Endodermal cell (in vitro differentiated cells): ENCODE results near the gene VPS13D. TPM values are rescaled to one million over a fixed set of nuclear protein-coding genes. Genes with fewer than 3 reads are reported as not detected.

Experiments used
- DNase-seq: peaks from one replicate; pipeline ENCODE4 v3.0.0-alpha.2; 2017
- H3K27ac ChIP-seq: 2 replicates; pipeline ENCODE4 v1.5.1; 2013; ENCODE audit warnings: mild to moderate bottlenecking, low read depth, low read length, moderate library complexity
- H3K27me3 ChIP-seq: 2 replicates; pipeline ENCODE4 v1.6.1; 2013; ENCODE audit warnings: mild to moderate bottlenecking, low read length, moderate library complexity; ENCODE audit not compliant: insufficient read depth, control insufficient read depth, poor library complexity, severe bottlenecking
- H3K36me3 ChIP-seq: 2 replicates; pipeline ENCODE4 v1.7.0; 2013; ENCODE audit warnings: mild to moderate bottlenecking, low read length, moderate library complexity; ENCODE audit not compliant: control insufficient read depth, insufficient read depth
- H3K4me1 ChIP-seq: one replicate; pipeline ENCODE4 v1.7.0; 2013; ENCODE audit warnings: low read length; ENCODE audit not compliant: control insufficient read depth, insufficient read depth
- H3K4me3 ChIP-seq: 2 replicates; pipeline ENCODE4 v1.5.1; 2013; ENCODE audit warnings: mild to moderate bottlenecking, low read length, moderate library complexity
- H3K9ac ChIP-seq: 2 replicates; pipeline ENCODE4 v1.6.1; 2013; ENCODE audit warnings: mild to moderate bottlenecking, low read length, moderate library complexity; ENCODE audit not compliant: poor library complexity, severe bottlenecking; ENCODE audit errors: extremely low read depth
- H3K9me3 ChIP-seq: 2 replicates; pipeline ENCODE4 v1.6.1; 2013; ENCODE audit warnings: mild to moderate bottlenecking, low read length, moderate library complexity; ENCODE audit not compliant: control insufficient read depth
- H3K27ac Mint-ChIP-seq: 2 replicates; pipeline ENCODE4 v1.8.0; 2020; ENCODE audit warnings: mixed read lengths
- H3K27me3 Mint-ChIP-seq: 2 replicates; pipeline ENCODE4 v1.8.0; 2021; ENCODE audit warnings: mild to moderate bottlenecking, mixed read lengths; ENCODE audit not compliant: insufficient read depth
- H3K36me3 Mint-ChIP-seq: 2 replicates; pipeline ENCODE4 v1.8.0; 2020; ENCODE audit warnings: low read depth, mixed read lengths
- H3K4me1 Mint-ChIP-seq: 2 replicates; pipeline ENCODE4 v1.8.0; 2020; ENCODE audit warnings: mixed read lengths
- H3K4me3 Mint-ChIP-seq: 2 replicates; pipeline ENCODE4 v1.8.0; 2020; ENCODE audit warnings: mild to moderate bottlenecking, moderate library complexity, mixed read lengths
- H3K9me3 Mint-ChIP-seq: 2 replicates; pipeline ENCODE4 v1.8.0; 2020; ENCODE audit warnings: mild to moderate bottlenecking, mixed read lengths
- CTCF ChIP-seq: fragments of 200-600 bp; sonication (generic); conservative IDR thresholded peaks from 2 replicates; pipeline ENCODE4 v1.5.0; 2021; ENCODE audit warnings: antibody characterized with exemption, mild to moderate bottlenecking
- WGBS, 2 experiments: methylation state at CpG; one replicate each; pipeline versions ENCODE4 v1.1.5 to v1.1.7; 2013; ENCODE audit warnings: missing lambda C conversion rate in 2 of 2, mixed read lengths in 1 of 2; ENCODE audit not compliant: insufficient coverage in 1 of 2, insufficient read length in 1 of 2; 5-methylcytosine and 5-hydroxymethylcytosine counted together
- total RNA-seq, 2 donors: library from RNA; stranded (reverse); fragmentation: NEBNext Ultra II Directional in 1 of 2; extraction: Animal tissue kit (Norgen Biotek cat#: 25700) in 1 of 2; gene quantifications; 2 replicates in 1 of 2; 3 replicates in 1 of 2; pipeline ENCODE4 v1.2.1, GENCODE V29; 2021

VPS13D gene
- total RNA-seq, 2 donors from 2014 or later, result 32.5 to 36.7 TPM

- no peak for TF ChIP-seq CTCF
- H3K27me3 ChIP-seq, result peaks cover 9% of the 10 kb centered on the region
- H3K4me3 ChIP-seq, result no peak overlapping the region
- H3K4me1 ChIP-seq, result no peaks in the 10 kb centered on the region
- H3K4me1 Mint-ChIP-seq, result peaks cover 13% of the 10 kb centered on the region
- H3K9me3 Mint-ChIP-seq, result peaks cover 6% of the 10 kb centered on the region
- H3K9me3 ChIP-seq, result peaks cover 14% of the 10 kb centered on the region
- no peak overlapping the region for H3K9ac ChIP-seq
- peaks cover 37% of the 10 kb centered on the region for H3K36me3 Mint-ChIP-seq
- no peak overlapping the region for H3K27ac ChIP-seq
- 95 to 98% methylated on average over 6 to 7 of the region's 7 CpGs for WGBS, 2 experiments
- no peaks in the 10 kb centered on the region for H3K36me3 ChIP-seq
- H3K27me3 Mint-ChIP-seq, result peaks cover 25% of the 10 kb centered on the region
- H3K27ac Mint-ChIP-seq, result no peak overlapping the region
- no peak overlapping the region for H3K4me3 Mint-ChIP-seq
- DNase-seq, result no peak
Measured at GRCh38 chr1:12438349-12438924, 208.6 kb downstream of the VPS13D start.

GRCh38 chr1:12439073-12439472 is 209.2 kb downstream of the VPS13D start:
- H3K9ac ChIP-seq, result no peak overlapping the region
- no peaks in the 10 kb centered on the region for H3K4me1 ChIP-seq
- H3K4me3 Mint-ChIP-seq, result no peak overlapping the region
- TF ChIP-seq CTCF, result no peak
- no peak overlapping the region for H3K4me3 ChIP-seq
- H3K27ac ChIP-seq, result no peak overlapping the region
- H3K27me3 ChIP-seq, result peaks cover 9% of the 10 kb centered on the region
- no peak overlapping the region for H3K27ac Mint-ChIP-seq
- H3K9me3 ChIP-seq, result peaks cover 15% of the 10 kb centered on the region
- no peaks in the 10 kb centered on the region for H3K36me3 ChIP-seq
- H3K36me3 Mint-ChIP-seq, result peaks cover 38% of the 10 kb centered on the region
- DNase-seq, result no peak
- peaks cover 7% of the 10 kb centered on the region for H3K9me3 Mint-ChIP-seq
- peaks cover 7% of the 10 kb centered on the region for H3K4me1 Mint-ChIP-seq
- peaks cover 25% of the 10 kb centered on the region for H3K27me3 Mint-ChIP-seq
- 93% methylated on average over 5 of the region's 5 CpGs; no CpG with 5 or more reads in 1 of the 2 experiments for WGBS, 2 experiments

- Histone ChIP-seq H3K9ac (no peak overlapping the region), H3K36me3 (no peaks in the 10 kb centered on the region), H3K4me1 (peaks cover 8% of the 10 kb centered on the region), H3K27ac (no peak overlapping the region), H3K27me3 (no peaks in the 10 kb centered on the region), H3K4me3 (no peak overlapping the region), H3K9me3 (peaks cover 15% of the 10 kb centered on the region)
- Mint-ChIP-seq H3K27me3 (peaks cover 11% of the 10 kb centered on the region), H3K9me3 (peaks cover 7% of the 10 kb centered on the region), H3K4me1 (no peaks in the 10 kb centered on the region), H3K4me3 (no peak overlapping the region), H3K36me3 (peaks cover 33% of the 10 kb centered on the region), H3K27ac (no peak overlapping the region)
- 93 to 96% methylated on average over 6 to 7 of the region's 7 CpGs for WGBS, 2 experiments
- TF ChIP-seq CTCF, result no peak
- no peak for DNase-seq
Measured at GRCh38 chr1:12441414-12442105, 211.7 kb downstream of the VPS13D start.
